H1 (cell line): ENCODE data around the gene ENO4. TPM values are rescaled to one million over a fixed set of nuclear protein-coding genes. Genes with fewer than 3 reads are reported as not detected.

Experiments used
- CTCF ChIA-PET: fragments of 300-600 bp; sonication (Branson Sonifier 250); formaldehyde crosslinking; loops from one replicate; lab custom pipeline; 2021; ENCODE audit not compliant: partially characterized antibody; lab: Charles Lee
- POLR2A ChIA-PET: fragments of 300-600 bp; sonication (Branson Sonifier 250); formaldehyde crosslinking; loops from one replicate; lab custom pipeline; 2021; ENCODE audit warnings: inconsistent platforms; ENCODE audit not compliant: partially characterized antibody; lab: Charles Lee
- DNase-seq, 2 experiments: peaks; one replicate each; pipeline versions ENCODE4 v3.0.0 to v3.0.0-alpha.2; 2010 to 2022; ENCODE audit warnings: low spot score in 2 of 2, low read depth in 1 of 2, mixed read lengths in 1 of 2
- FAIRE-seq: peaks from 2 replicates; lab custom pipeline; 2011; peaks lifted over from hg19 to GRCh38; lab: Jason Lieb, UNC
- H2AFZ ChIP-seq: 2 replicates; pipeline ENCODE4 v1.8.1; 2012; ENCODE audit warnings: low read length, inconsistent platforms
- H2AK5ac ChIP-seq: 2 replicates; pipeline ENCODE4 v1.6.1; 2013; ENCODE audit warnings: low read depth, low read length
- H2BK120ac ChIP-seq: replicated peaks from 2 replicates; pipeline ENCODE3; 2013; ENCODE audit warnings: low read depth, low read length, inconsistent platforms
- H2BK12ac ChIP-seq: 2 replicates; pipeline ENCODE4 v1.6.1; 2013; ENCODE audit warnings: low read depth, low read length
- H2BK15ac ChIP-seq: 2 replicates; pipeline ENCODE4 v1.6.1; 2013; ENCODE audit warnings: low read length
- H2BK20ac ChIP-seq: 2 replicates; pipeline ENCODE4 v1.6.1; 2013; ENCODE audit warnings: low read length
- H2BK5ac ChIP-seq: 2 replicates; pipeline ENCODE4 v1.6.1; 2013; ENCODE audit warnings: low read depth, low read length
- H3K14ac ChIP-seq: 2 replicates; pipeline ENCODE4 v1.6.1; 2013; ENCODE audit warnings: inconsistent platforms; ENCODE audit not compliant: insufficient read length
- H3K18ac ChIP-seq: 2 replicates; pipeline ENCODE4 v1.6.1; 2013; ENCODE audit warnings: low read length; ENCODE audit errors: extremely low read depth
- H3K23ac ChIP-seq: 2 replicates; pipeline ENCODE4 v1.6.1; 2013; ENCODE audit warnings: inconsistent platforms; ENCODE audit not compliant: insufficient read length
- H3K23me2 ChIP-seq: 2 replicates; pipeline ENCODE4 v1.6.1; 2013; ENCODE audit warnings: low read depth, low read length
- H3K27ac ChIP-seq: 2 replicates; pipeline ENCODE4 v1.6.1; 2011; ENCODE audit warnings: low read depth, low read length, inconsistent platforms
- H3K27me3 ChIP-seq, 4 experiments: replicated peaks in 1 of 4; 1 replicate in 1 of 4; 2 replicates in 3 of 4; pipeline versions ENCODE4 v1.6.1 to v1.8.1; 2011 to 2013; ENCODE audit warnings: low read length in 3 of 4, mild to moderate bottlenecking in 3 of 4, inconsistent platforms in 2 of 4, mixed read lengths in 2 of 4, moderate library complexity in 1 of 4; ENCODE audit not compliant: control insufficient read depth in 3 of 4, insufficient read depth in 3 of 4; ENCODE audit errors: extremely low read depth in 1 of 4
- H3K36me3 ChIP-seq, 4 experiments: 2 replicates each; pipeline versions ENCODE4 v1.6.1 to v1.8.1; 2011 to 2013; ENCODE audit warnings: mild to moderate bottlenecking in 4 of 4, low read length in 3 of 4, moderate library complexity in 2 of 4, control low read depth in 1 of 4, inconsistent platforms in 1 of 4; ENCODE audit not compliant: insufficient read depth in 4 of 4, control insufficient read depth in 2 of 4
- H3K4ac ChIP-seq: replicated peaks from 2 replicates; pipeline ENCODE3; 2013; ENCODE audit warnings: low read length, low read depth, mixed read lengths, inconsistent platforms; ENCODE audit not compliant: insufficient read length
- H3K4me1 ChIP-seq, 4 experiments: replicated peaks in 1 of 4; 1 replicate in 1 of 4; 2 replicates in 3 of 4; pipeline versions ENCODE4 v1.6.1 to v1.8.1; 2011 to 2013; ENCODE audit warnings: low read length in 3 of 4, inconsistent platforms in 2 of 4, mixed read lengths in 1 of 4; ENCODE audit not compliant: insufficient read depth in 4 of 4, control insufficient read depth in 3 of 4
- H3K4me2 ChIP-seq, 2 experiments: 2 replicates each; pipeline versions ENCODE4 v1.6.1 to v1.8.1; 2011 to 2013; ENCODE audit warnings: low read depth in 2 of 2, low read length in 2 of 2, control low read depth in 1 of 2, inconsistent platforms in 1 of 2, mild to moderate bottlenecking in 1 of 2; ENCODE audit not compliant: insufficient read depth in 1 of 2
- H3K4me3 ChIP-seq, 4 experiments: fragments of 200-600, 300-600 bp in 1 of 4; sonication (generic), shearing (Covaris generic), sonication (Bioruptor Twin) in 1 of 4; 2 replicates each; pipeline versions ENCODE4 v1.5.1 to v1.8.1; 2011 to 2016; ENCODE audit warnings: low read length in 4 of 4, low read depth in 3 of 4, control low read depth in 2 of 4, inconsistent platforms in 2 of 4, mild to moderate bottlenecking in 2 of 4, mixed read lengths in 1 of 4, moderate library complexity in 1 of 4; ENCODE audit not compliant: insufficient read depth in 2 of 4; ENCODE audit errors: extremely low read depth in 1 of 4
- H3K56ac ChIP-seq: replicated peaks from 2 replicates; pipeline ENCODE3; 2013; ENCODE audit warnings: low read depth, mild to moderate bottlenecking, mixed read lengths, low read length, inconsistent platforms; ENCODE audit not compliant: insufficient read length
- H3K79me1 ChIP-seq: 2 replicates; pipeline ENCODE4 v1.6.1; 2013; ENCODE audit warnings: low read depth, low read length, control low read depth
- H3K79me2 ChIP-seq, 2 experiments: 2 replicates each; pipeline versions ENCODE4 v1.6.1 to v1.8.1; 2012 to 2013; ENCODE audit warnings: low read length in 2 of 2, mild to moderate bottlenecking in 2 of 2, inconsistent platforms in 1 of 2; ENCODE audit not compliant: insufficient read depth in 2 of 2, control insufficient read depth in 1 of 2
- H3K9ac ChIP-seq, 4 experiments: replicated peaks in 1 of 4; 1 replicate in 1 of 4; 2 replicates in 3 of 4; pipeline versions ENCODE4 v1.6.1 to v1.8.1; 2011 to 2013; ENCODE audit warnings: low read depth in 3 of 4, low read length in 3 of 4, control low read depth in 2 of 4, mild to moderate bottlenecking in 2 of 4, moderate library complexity in 2 of 4, inconsistent platforms in 1 of 4; ENCODE audit errors: extremely low read depth in 1 of 4
- H3K9me3 ChIP-seq, 2 experiments: 2 replicates each; pipeline versions ENCODE4 v1.6.1 to v1.8.1; 2012 to 2013; ENCODE audit warnings: mild to moderate bottlenecking in 2 of 2, moderate library complexity in 2 of 2, control low read depth in 1 of 2, inconsistent platforms in 1 of 2, low read depth in 1 of 2, low read length in 1 of 2, mixed read lengths in 1 of 2; ENCODE audit not compliant: insufficient read depth in 2 of 2
- H4K20me1 ChIP-seq, 2 experiments: replicated peaks in 1 of 2; 2 replicates each; pipeline versions ENCODE3 to v1.8.1; 2011 to 2013; ENCODE audit warnings: inconsistent platforms in 2 of 2, low read length in 2 of 2, mild to moderate bottlenecking in 1 of 2; ENCODE audit not compliant: insufficient read depth in 2 of 2, control insufficient read depth in 1 of 2
- H4K5ac ChIP-seq: 2 replicates; pipeline ENCODE4 v1.6.1; 2013; ENCODE audit warnings: low read length, low read depth, mixed read lengths, inconsistent platforms; ENCODE audit not compliant: insufficient read length
- H4K8ac ChIP-seq: 2 replicates; pipeline ENCODE4 v1.8.0; 2013; ENCODE audit warnings: mild to moderate bottlenecking, moderate library complexity, low read length, inconsistent platforms; ENCODE audit not compliant: insufficient read depth; ENCODE audit errors: extremely low read depth
- H4K91ac ChIP-seq: replicated peaks from 2 replicates; pipeline ENCODE3; 2013; ENCODE audit warnings: low read length, mixed read lengths, inconsistent platforms; ENCODE audit not compliant: insufficient read length
- ATF3 ChIP-seq: IDR thresholded peaks from 2 replicates; pipeline ENCODE4 v1.6.1; 2011; ENCODE audit warnings: low read depth, mild to moderate bottlenecking, low read length; ENCODE audit not compliant: insufficient read depth
- KDM1A ChIP-seq: fragments of 200-600, 300-600 bp; sonication (generic); IDR thresholded peaks from 2 replicates; pipeline ENCODE4 v1.7.1; 2016; ENCODE audit warnings: mild to moderate bottlenecking, low read length, borderline replicate concordance
- MAFK ChIP-seq: IDR thresholded peaks from 2 replicates; pipeline ENCODE4 v1.6.1; 2012; ENCODE audit warnings: low read depth, mild to moderate bottlenecking, improper control_type of control experiment, low read length
- RBBP5 ChIP-seq: IDR thresholded peaks from 2 replicates; pipeline ENCODE4 v1.7.1; 2012; ENCODE audit warnings: low read depth, mild to moderate bottlenecking, inconsistent platforms, low read length, moderate library complexity, borderline replicate concordance
- RFX5 ChIP-seq: IDR thresholded peaks from 2 replicates; pipeline ENCODE4 v1.6.1; 2011; ENCODE audit warnings: low read depth, low read length, improper control_type of control experiment, borderline replicate concordance
- SP2 ChIP-seq: IDR thresholded peaks from 2 replicates; pipeline ENCODE4 v1.6.1; 2012; ENCODE audit warnings: mild to moderate bottlenecking, low read length, inconsistent platforms
- TBP ChIP-seq: IDR thresholded peaks from 2 replicates; pipeline ENCODE4 v1.6.1; 2011; ENCODE audit warnings: low read depth, low read length, improper control_type of control experiment
- WGBS, 2 experiments: shearing (Covaris generic) in 1 of 2; methylation state at CpG; one replicate each; pipeline versions ENCODE4 v1.1.6 to v1.1.7; 2013 to 2015; ENCODE audit warnings: low lambda C conversion rate in 2 of 2, mixed read lengths in 2 of 2, inconsistent platforms in 1 of 2, low coverage in 1 of 2, missing lambda C conversion rate in 1 of 2; ENCODE audit not compliant: insufficient replicate concordance in 2 of 2, insufficient coverage in 1 of 2, insufficient read length in 1 of 2; ENCODE audit errors: extremely low coverage in 1 of 2, missing lambda C conversion rate in 1 of 2; 5-methylcytosine and 5-hydroxymethylcytosine counted together
- polyA plus RNA-seq, 7 experiments: library from polyadenylated mRNA; depleted of rRNA in 3 of 7; stranded (reverse) in 5 of 7; unstranded in 2 of 7; fragments of >200 nt in 5 of 7; fragments of 200-250 nt in 2 of 7; gene quantifications; 1 replicate in 5 of 7; 2 replicates in 1 of 7; 4 replicates in 1 of 7; pipeline versions ENCODE4 v1.2.1 to v1.2.3, GENCODE V29; 2011 to 2013; ENCODE audit warnings: missing spikeins in 2 of 7, mixed read lengths in 2 of 7
- total RNA-seq: library from RNA; stranded (reverse); fragmentation: NEBNext Ultra II Directional; extraction: Animal tissue kit (Norgen Biotek cat#: 25700); gene quantifications from 2 replicates; pipeline ENCODE4 v1.2.1, GENCODE V29; 2021

Gene ENO4
- total and polyA plus RNA-seq, 2 of the 8 experiments (the other 6 are each of a cell fraction or from before 2014, with no cell fraction given), result 0.77 TPM; not detected in 1

- ChIA-PET CTCF (no interaction called here), POLR2A (no interaction called here)
- H3K23me2 ChIP-seq, result no peaks in the 10 kb centered on the region
These were observed 69.9 kb downstream of the ENO4 start for GRCh38 chr10:116919164-116919563.

More at GRCh38 chr10:116919164-116919563, 69.9 kb downstream of the ENO4 start:
- H3K4me2 ChIP-seq, result no peak overlapping the region
- no peak overlapping the region for H2BK5ac ChIP-seq
- no peak overlapping the region for H2BK12ac ChIP-seq
- H3K9me3 ChIP-seq, result no peaks in the 10 kb centered on the region
- no peak overlapping the region for H4K91ac ChIP-seq
- no peak overlapping the region for H2BK15ac ChIP-seq
- no peak overlapping the region for H2AK5ac ChIP-seq
- H3K36me3 ChIP-seq, result peaks cover 0 to 4% (median 0%) of the 10 kb centered on the region in 4 experiments; a peak in 1 of 8 replicates
- H2AFZ ChIP-seq, result no peak overlapping the region
- no peak overlapping the region for H2BK20ac ChIP-seq
- no peaks in the 10 kb centered on the region for H3K79me2 ChIP-seq
- H3K14ac ChIP-seq, result no peak overlapping the region
- 87% methylated on average over 2 of the region's 2 CpGs; no CpG with 5 or more reads in 1 of the 2 experiments for WGBS, 2 experiments
- no peak overlapping the region for H4K5ac ChIP-seq
- H4K20me1 ChIP-seq, result no peaks in the 10 kb centered on the region
- H4K8ac ChIP-seq, result no peak overlapping the region
- H3K9ac ChIP-seq, result no peak overlapping the region
- H3K18ac ChIP-seq, result no peak overlapping the region
- no peak overlapping the region for H3K56ac ChIP-seq
- H3K4me1 ChIP-seq, result 0 out of 7 replicates have a peak, but pooled peaks cover 0 to 2% (median 0%) of the 10 kb centered on the region in 4 experiments
- H3K4ac ChIP-seq, result no peak overlapping the region
- no peak for FAIRE-seq
- H3K23ac ChIP-seq, result no peak overlapping the region
- H2BK120ac ChIP-seq, result no peak overlapping the region
- no peak overlapping the region for H3K4me3 ChIP-seq
- no peak for DNase-seq
- no peak overlapping the region for H3K27ac ChIP-seq
- no peaks in the 10 kb centered on the region for H3K79me1 ChIP-seq
- no peaks in the 10 kb centered on the region for H3K27me3 ChIP-seq
- TF ChIP-seq ATF3, result no peak
- no peak for TF ChIP-seq RFX5
- TF ChIP-seq RBBP5, result no peak
- no peak for TF ChIP-seq KDM1A
- no peak for TF ChIP-seq TBP
- no peak for TF ChIP-seq SP2
- no peak for TF ChIP-seq MAFK
